ENCODE results near the gene ZNF837.

- TF ChIP-seq POLR2A (IDR thresholded peaks at IDR 0.05; ENCODE audit: low read length) (no peak), BHLHE40 (IDR thresholded peaks at IDR 0.05; ENCODE audit: low read depth, low read length) (no peak), EP300 (IDR thresholded peaks at IDR 0.05) (no peak), CHD4 (IDR thresholded peaks at IDR 0.05; ENCODE audit: borderline replicate concordance) (no peak), RAD21 (conservative IDR thresholded peaks at IDR 0.05 in 1 of 2, IDR thresholded peaks at IDR 0.05 in 1 of 2) (no peak), KDM1A (IDR thresholded peaks at IDR 0.05; ENCODE audit: low read depth) (no peak), MYC (IDR thresholded peaks at IDR 0.05; ENCODE audit: borderline replicate concordance, low read length) (no peak), CBX8 (IDR thresholded peaks at IDR 0.05) (no peak), CHD2 (IDR thresholded peaks at IDR 0.05; ENCODE audit: low read length, partially characterized antibody) (no peak), HMGXB4 (CRISPR knock-in tag; IDR thresholded peaks at IDR 0.05; ENCODE audit: borderline replicate concordance) (no peak)
- TF ChIP-seq, protein P1, sequence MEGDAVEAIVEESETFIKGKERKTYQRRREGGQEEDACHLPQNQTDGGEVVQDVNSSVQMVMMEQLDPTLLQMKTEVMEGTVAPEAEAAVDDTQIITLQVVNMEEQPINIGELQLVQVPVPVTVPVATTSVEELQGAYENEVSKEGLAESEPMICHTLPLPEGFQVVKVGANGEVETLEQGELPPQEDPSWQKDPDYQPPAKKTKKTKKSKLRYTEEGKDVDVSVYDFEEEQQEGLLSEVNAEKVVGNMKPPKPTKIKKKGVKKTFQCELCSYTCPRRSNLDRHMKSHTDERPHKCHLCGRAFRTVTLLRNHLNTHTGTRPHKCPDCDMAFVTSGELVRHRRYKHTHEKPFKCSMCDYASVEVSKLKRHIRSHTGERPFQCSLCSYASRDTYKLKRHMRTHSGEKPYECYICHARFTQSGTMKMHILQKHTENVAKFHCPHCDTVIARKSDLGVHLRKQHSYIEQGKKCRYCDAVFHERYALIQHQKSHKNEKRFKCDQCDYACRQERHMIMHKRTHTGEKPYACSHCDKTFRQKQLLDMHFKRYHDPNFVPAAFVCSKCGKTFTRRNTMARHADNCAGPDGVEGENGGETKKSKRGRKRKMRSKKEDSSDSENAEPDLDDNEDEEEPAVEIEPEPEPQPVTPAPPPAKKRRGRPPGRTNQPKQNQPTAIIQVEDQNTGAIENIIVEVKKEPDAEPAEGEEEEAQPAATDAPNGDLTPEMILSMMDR (IDR thresholded peaks at IDR 0.05) = no peak
- TF ChIP-seq, protein P2, sequence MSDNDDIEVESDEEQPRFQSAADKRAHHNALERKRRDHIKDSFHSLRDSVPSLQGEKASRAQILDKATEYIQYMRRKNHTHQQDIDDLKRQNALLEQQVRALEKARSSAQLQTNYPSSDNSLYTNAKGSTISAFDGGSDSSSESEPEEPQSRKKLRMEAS (IDR thresholded peaks at IDR 0.05) = no peak
- TF ChIP-seq, protein P3, sequence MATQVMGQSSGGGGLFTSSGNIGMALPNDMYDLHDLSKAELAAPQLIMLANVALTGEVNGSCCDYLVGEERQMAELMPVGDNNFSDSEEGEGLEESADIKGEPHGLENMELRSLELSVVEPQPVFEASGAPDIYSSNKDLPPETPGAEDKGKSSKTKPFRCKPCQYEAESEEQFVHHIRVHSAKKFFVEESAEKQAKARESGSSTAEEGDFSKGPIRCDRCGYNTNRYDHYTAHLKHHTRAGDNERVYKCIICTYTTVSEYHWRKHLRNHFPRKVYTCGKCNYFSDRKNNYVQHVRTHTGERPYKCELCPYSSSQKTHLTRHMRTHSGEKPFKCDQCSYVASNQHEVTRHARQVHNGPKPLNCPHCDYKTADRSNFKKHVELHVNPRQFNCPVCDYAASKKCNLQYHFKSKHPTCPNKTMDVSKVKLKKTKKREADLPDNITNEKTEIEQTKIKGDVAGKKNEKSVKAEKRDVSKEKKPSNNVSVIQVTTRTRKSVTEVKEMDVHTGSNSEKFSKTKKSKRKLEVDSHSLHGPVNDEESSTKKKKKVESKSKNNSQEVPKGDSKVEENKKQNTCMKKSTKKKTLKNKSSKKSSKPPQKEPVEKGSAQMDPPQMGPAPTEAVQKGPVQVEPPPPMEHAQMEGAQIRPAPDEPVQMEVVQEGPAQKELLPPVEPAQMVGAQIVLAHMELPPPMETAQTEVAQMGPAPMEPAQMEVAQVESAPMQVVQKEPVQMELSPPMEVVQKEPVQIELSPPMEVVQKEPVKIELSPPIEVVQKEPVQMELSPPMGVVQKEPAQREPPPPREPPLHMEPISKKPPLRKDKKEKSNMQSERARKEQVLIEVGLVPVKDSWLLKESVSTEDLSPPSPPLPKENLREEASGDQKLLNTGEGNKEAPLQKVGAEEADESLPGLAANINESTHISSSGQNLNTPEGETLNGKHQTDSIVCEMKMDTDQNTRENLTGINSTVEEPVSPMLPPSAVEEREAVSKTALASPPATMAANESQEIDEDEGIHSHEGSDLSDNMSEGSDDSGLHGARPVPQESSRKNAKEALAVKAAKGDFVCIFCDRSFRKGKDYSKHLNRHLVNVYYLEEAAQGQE (IDR thresholded peaks at IDR 0.05) = no peak
These were observed 48.9 kb upstream of the ZNF837 start for GRCh38 chr19:58429745-58430144.
